Immature natural killer cell (primary cell): ENCODE measurements around the gene HYOU1. TPM values are rescaled to one million over a fixed set of nuclear protein-coding genes. Genes with fewer than 3 reads are reported as not detected.
A peak's percentile ranks its signal among the peaks of the same experiment; 100 is the strongest.
"Not testable (repeated sequence)": the region's sequence is repeated elsewhere in the genome, so short reads cannot be mapped to it uniquely, and the experiment has no call there.

Source experiments
- DNase-seq, 3 donors: peaks; one replicate each; pipeline ENCODE4 v3.0.0; 2022; ENCODE audit warnings: mixed read lengths in 1 of 3
- H3K27ac Mint-ChIP-seq, 6 donors: one replicate each; pipeline ENCODE4 v1.8.0; 2020; ENCODE audit warnings: mixed read lengths in 6 of 6, mild to moderate bottlenecking in 5 of 6, inconsistent platforms in 4 of 6, moderate library complexity in 3 of 6
- H3K27me3 Mint-ChIP-seq, 3 donors: one replicate each; pipeline ENCODE4 v1.8.0; 2020 to 2021; ENCODE audit warnings: low read depth in 3 of 3, mild to moderate bottlenecking in 3 of 3, mixed read lengths in 3 of 3, moderate library complexity in 3 of 3, inconsistent platforms in 1 of 3
- H3K36me3 Mint-ChIP-seq, 3 donors: one replicate each; pipeline ENCODE4 v1.8.0; 2020; ENCODE audit warnings: mixed read lengths in 3 of 3, inconsistent platforms in 2 of 3, mild to moderate bottlenecking in 2 of 3
- H3K4me1 Mint-ChIP-seq, 2 donors: one replicate each; pipeline ENCODE4 v1.8.0; 2020; ENCODE audit warnings: inconsistent platforms in 2 of 2, mild to moderate bottlenecking in 2 of 2, mixed read lengths in 2 of 2, moderate library complexity in 1 of 2
- H3K4me3 Mint-ChIP-seq, 5 donors: one replicate each; pipeline ENCODE4 v1.8.0; 2020; ENCODE audit warnings: mild to moderate bottlenecking in 5 of 5, mixed read lengths in 5 of 5, inconsistent platforms in 3 of 5, moderate library complexity in 3 of 5
- H3K9me3 Mint-ChIP-seq, 6 donors: one replicate each; pipeline ENCODE4 v1.8.0; 2020; ENCODE audit warnings: mild to moderate bottlenecking in 6 of 6, mixed read lengths in 6 of 6, inconsistent platforms in 4 of 6, moderate library complexity in 3 of 6
- polyA plus RNA-seq, 3 donors: library from polyadenylated mRNA; unstranded; fragments of 300-500 nt; fragmentation: Illumina TruSeq; gene quantifications; one replicate each; pipeline ENCODE4 v1.2.3, GENCODE V29; 2021

The HYOU1 gene
- polyA plus RNA-seq, 3 donors from 2014 or later = 23.2 to 49.1 (median 32.9) TPM

- Mint-ChIP-seq H3K27me3 (peaks cover 0 to 2% (median 2%) of the 10 kb centered on the region in 3 donors), H3K9me3 (no peaks in the 10 kb centered on the region), H3K36me3 (peaks cover 24 to 43% (median 30%) of the 10 kb centered on the region in 3 donors), H3K4me1 (no peaks in the 10 kb centered on the region), H3K4me3 (no peak overlapping the region), H3K27ac (no peak overlapping the region)
- no peak for DNase-seq
Measured at GRCh38 chr11:119078675-119079420, 21.8 kb upstream of the HYOU1 start.

GRCh38 chr11:119077839-119078238 lies 20.8 kb upstream of the HYOU1 start:
- H3K27ac Mint-ChIP-seq = no peak overlapping the region
- no peaks in the 10 kb centered on the region for H3K4me1 Mint-ChIP-seq
- H3K4me3 Mint-ChIP-seq = no peak overlapping the region
- H3K9me3 Mint-ChIP-seq = no peaks in the 10 kb centered on the region
- peaks cover 25 to 50% (median 32%) of the 10 kb centered on the region in 3 donors for H3K36me3 Mint-ChIP-seq
- H3K27me3 Mint-ChIP-seq = peaks cover 0 to 2% (median 2%) of the 10 kb centered on the region in 3 donors
- DNase-seq = no peak

- Mint-ChIP-seq H3K4me3 (peak within 1 kb of the TSS; percentile 92 to 100 (median 96)), H3K27ac (peak within 1 kb of the TSS; percentile 98 to 100 (median 99)), H3K4me1 (peaks cover 41 to 44% of the 10 kb centered on the region in 2 donors), H3K27me3 (peaks cover 4 to 15% (median 12%) of the 10 kb centered on the region in 3 donors), H3K36me3 (peaks cover 1 to 15% (median 9%) of the 10 kb centered on the region in 3 donors), H3K9me3 (no peaks in the 10 kb centered on the region)
- peak; percentile 95 to 96 (median 95) for DNase-seq
Measured at GRCh38 chr11:119067371-119068222, 10.6 kb upstream of the HYOU1 start, which contains the start of gene VPS11. Gene VPS11 (plus strand): TSS chr11:119067818. CDS start chr11:119067824, 6 bp downstream.

GRCh38 chr11:119065369-119065768 lies 8.4 kb upstream of the HYOU1 start:
- Mint-ChIP-seq H3K36me3 (peaks cover 0 to 5% (median 3%) of the 10 kb centered on the region in 3 donors), H3K4me1 (peaks cover 41 to 44% of the 10 kb centered on the region in 2 donors), H3K9me3 (no peaks in the 10 kb centered on the region), H3K27me3 (peaks cover 4 to 15% (median 12%) of the 10 kb centered on the region in 3 donors), H3K27ac (peak overlapping the region; percentile 65 to 100 (median 94)), H3K4me3 (peak overlapping the region in 3 of 5 donors; percentile 2 to 30 (median 21))
- peak in 2 of 3 donors; percentile 27 to 34 for DNase-seq

- no peak overlapping the region for H3K27ac Mint-ChIP-seq
- no peak for DNase-seq
- H3K4me3 Mint-ChIP-seq = no peak overlapping the region
- H3K36me3 Mint-ChIP-seq = no peaks in the 10 kb centered on the region
- H3K4me1 Mint-ChIP-seq = peaks cover 32 to 36% of the 10 kb centered on the region in 2 donors
- H3K9me3 Mint-ChIP-seq = no peaks in the 10 kb centered on the region
- H3K27me3 Mint-ChIP-seq = peaks cover 5 to 11% (median 10%) of the 10 kb centered on the region in 3 donors
Measured at GRCh38 chr11:119062779-119063178, 5.8 kb upstream of the HYOU1 start.

GRCh38 chr11:119061256-119061655 lies 4.3 kb upstream of the HYOU1 start:
- H3K4me1 Mint-ChIP-seq = peaks cover 26 to 29% of the 10 kb centered on the region in 2 donors
- H3K27ac Mint-ChIP-seq = no peak overlapping the region
- no peak overlapping the region for H3K4me3 Mint-ChIP-seq
- H3K36me3 Mint-ChIP-seq = no peaks in the 10 kb centered on the region
- peaks cover 0 to 12% (median 4%) of the 10 kb centered on the region in 3 donors for H3K27me3 Mint-ChIP-seq
- H3K9me3 Mint-ChIP-seq = no peaks in the 10 kb centered on the region
- no peak for DNase-seq

GRCh38 chr11:119059128-119059527 lies 2.1 kb upstream of the HYOU1 start:
- Mint-ChIP-seq H3K4me1 (peaks cover 31 to 34% of the 10 kb centered on the region in 2 donors), H3K27ac (peak overlapping the region in 1 of 6 donors; percentile 79), H3K4me3 (peak overlapping the region in 4 of 5 donors; percentile 33 to 61 (median 40)), H3K27me3 (peaks cover 0 to 13% (median 4%) of the 10 kb centered on the region in 3 donors)
- not testable (repeated sequence) for DNase-seq, H3K36me3 Mint-ChIP-seq, H3K9me3 Mint-ChIP-seq

- H3K4me3 Mint-ChIP-seq = peak overlapping the region; percentile 92 to 97 (median 96)
- peak overlapping the region; percentile 91 to 98 (median 96) for H3K27ac Mint-ChIP-seq
- DNase-seq = peak; percentile 43 to 59 (median 57)
- peaks cover 39 to 45% of the 10 kb centered on the region in 2 donors for H3K4me1 Mint-ChIP-seq
- H3K9me3 Mint-ChIP-seq = no peaks in the 10 kb centered on the region
- peaks cover 17 to 24% (median 18%) of the 10 kb centered on the region in 3 donors for H3K36me3 Mint-ChIP-seq
- H3K27me3 Mint-ChIP-seq = peaks cover 0 to 13% (median 4%) of the 10 kb centered on the region in 3 donors
Measured at GRCh38 chr11:119056421-119056999, 495 bp downstream of the HYOU1 start.

GRCh38 chr11:119055901-119056300 lies 1.1 kb downstream of the HYOU1 start:
- Mint-ChIP-seq H3K9me3 (no peaks in the 10 kb centered on the region), H3K27ac (peak overlapping the region; percentile 82 to 98 (median 92)), H3K4me3 (peak overlapping the region; percentile 87 to 96 (median 92)), H3K36me3 (peaks cover 17 to 29% (median 18%) of the 10 kb centered on the region in 3 donors), H3K4me1 (peaks cover 41 to 45% of the 10 kb centered on the region in 2 donors), H3K27me3 (peaks cover 0 to 13% (median 5%) of the 10 kb centered on the region in 3 donors)
- peak in 1 of 3 donors; percentile 12 for DNase-seq

GRCh38 chr11:119054418-119054817 lies 2.6 kb downstream of the HYOU1 start:
- no peak for DNase-seq
- Mint-ChIP-seq H3K4me1 (peaks cover 41 to 50% of the 10 kb centered on the region in 2 donors), H3K27me3 (peaks cover under 1 to 13% (median 6%) of the 10 kb centered on the region in 3 donors), H3K27ac (peak overlapping the region in 2 of 6 donors; percentile 27 to 38), H3K4me3 (peak overlapping the region in 3 of 5 donors; percentile 53 to 93 (median 53)), H3K36me3 (peaks cover 22 to 37% (median 22%) of the 10 kb centered on the region in 3 donors), H3K9me3 (no peaks in the 10 kb centered on the region)

- no peak for DNase-seq
- Mint-ChIP-seq H3K36me3 (peaks cover 25 to 48% (median 30%) of the 10 kb centered on the region in 3 donors), H3K27ac (peak overlapping the region in 3 of 6 donors; percentile 19 to 81 (median 45)), H3K4me3 (no peak overlapping the region), H3K27me3 (peaks cover 2 to 8% (median 5%) of the 10 kb centered on the region in 3 donors), H3K4me1 (peaks cover 30 to 37% of the 10 kb centered on the region in 2 donors), H3K9me3 (no peaks in the 10 kb centered on the region)
Measured at GRCh38 chr11:119052163-119052814, 4.7 kb downstream of the HYOU1 start.

GRCh38 chr11:119051440-119052162 lies 5.4 kb downstream of the HYOU1 start:
- H3K4me3 Mint-ChIP-seq = no peak overlapping the region
- no peak overlapping the region for H3K27ac Mint-ChIP-seq
- H3K36me3 Mint-ChIP-seq = peaks cover 27 to 52% (median 33%) of the 10 kb centered on the region in 3 donors
- H3K27me3 Mint-ChIP-seq = peaks cover 2 to 3% (median 2%) of the 10 kb centered on the region in 3 donors
- H3K9me3 Mint-ChIP-seq = no peaks in the 10 kb centered on the region
- peaks cover 28 to 37% of the 10 kb centered on the region in 2 donors for H3K4me1 Mint-ChIP-seq
- no peak for DNase-seq
